ENCODE results near the gene FAM131B.

- no peak for TF ChIP-seq SIN3A (IDR thresholded peaks at IDR 0.05; ENCODE audit: borderline replicate concordance, low read depth, low read length)
- TF ChIP-seq, protein P1, sequence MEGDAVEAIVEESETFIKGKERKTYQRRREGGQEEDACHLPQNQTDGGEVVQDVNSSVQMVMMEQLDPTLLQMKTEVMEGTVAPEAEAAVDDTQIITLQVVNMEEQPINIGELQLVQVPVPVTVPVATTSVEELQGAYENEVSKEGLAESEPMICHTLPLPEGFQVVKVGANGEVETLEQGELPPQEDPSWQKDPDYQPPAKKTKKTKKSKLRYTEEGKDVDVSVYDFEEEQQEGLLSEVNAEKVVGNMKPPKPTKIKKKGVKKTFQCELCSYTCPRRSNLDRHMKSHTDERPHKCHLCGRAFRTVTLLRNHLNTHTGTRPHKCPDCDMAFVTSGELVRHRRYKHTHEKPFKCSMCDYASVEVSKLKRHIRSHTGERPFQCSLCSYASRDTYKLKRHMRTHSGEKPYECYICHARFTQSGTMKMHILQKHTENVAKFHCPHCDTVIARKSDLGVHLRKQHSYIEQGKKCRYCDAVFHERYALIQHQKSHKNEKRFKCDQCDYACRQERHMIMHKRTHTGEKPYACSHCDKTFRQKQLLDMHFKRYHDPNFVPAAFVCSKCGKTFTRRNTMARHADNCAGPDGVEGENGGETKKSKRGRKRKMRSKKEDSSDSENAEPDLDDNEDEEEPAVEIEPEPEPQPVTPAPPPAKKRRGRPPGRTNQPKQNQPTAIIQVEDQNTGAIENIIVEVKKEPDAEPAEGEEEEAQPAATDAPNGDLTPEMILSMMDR (CRISPR knock-in tag; IDR thresholded peaks at IDR 0.05) = no peak
Measured at GRCh38 chr7:143341842-143342241, 20.7 kb downstream of the FAM131B start.

All from HepG2 (cell line).